ENCODE data around the gene ART3. TPM values are rescaled to one million over a fixed set of nuclear protein-coding genes. Genes with fewer than 3 reads are reported as not detected.

The ART3 gene
- total and polyA plus RNA-seq, 12 donors: 38.4 to 250 (median 69.6) TPM

DNA sequence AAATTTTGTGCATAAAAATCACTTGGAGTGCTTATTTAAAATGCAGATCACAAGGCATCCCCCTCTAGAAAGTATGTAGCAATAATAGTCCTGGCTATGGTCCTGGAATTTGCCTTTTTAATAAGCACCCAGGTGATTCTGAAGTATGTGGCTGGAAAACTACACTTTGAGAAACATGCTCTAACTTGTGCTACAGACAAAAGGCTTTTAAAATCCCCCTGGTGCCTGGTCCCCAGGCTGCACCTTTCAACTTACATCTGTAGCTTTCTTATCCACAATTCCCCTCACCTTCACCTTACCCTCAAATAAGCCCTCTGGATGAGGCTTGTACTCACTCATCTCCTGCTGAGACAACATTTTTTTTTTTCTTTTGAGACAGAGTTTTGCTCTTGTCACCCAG is 21.1 kb downstream of the ART3 start:
- Histone ChIP-seq H3K36me3 (no peaks in the 10 kb centered on the region), H3K4me1 (peaks cover 0 to 20% (median 4%) of the 10 kb centered on the region in 9 donors), H3K9me3 (no peaks in the 10 kb centered on the region), H3K27me3 (no peaks in the 10 kb centered on the region), H3K27ac (no peak overlapping the region), H3K4me3 (no peak overlapping the region)
- intact Hi-C loops (cut with DNase I): no loop called here
- TF ChIP-seq, protein P1, sequence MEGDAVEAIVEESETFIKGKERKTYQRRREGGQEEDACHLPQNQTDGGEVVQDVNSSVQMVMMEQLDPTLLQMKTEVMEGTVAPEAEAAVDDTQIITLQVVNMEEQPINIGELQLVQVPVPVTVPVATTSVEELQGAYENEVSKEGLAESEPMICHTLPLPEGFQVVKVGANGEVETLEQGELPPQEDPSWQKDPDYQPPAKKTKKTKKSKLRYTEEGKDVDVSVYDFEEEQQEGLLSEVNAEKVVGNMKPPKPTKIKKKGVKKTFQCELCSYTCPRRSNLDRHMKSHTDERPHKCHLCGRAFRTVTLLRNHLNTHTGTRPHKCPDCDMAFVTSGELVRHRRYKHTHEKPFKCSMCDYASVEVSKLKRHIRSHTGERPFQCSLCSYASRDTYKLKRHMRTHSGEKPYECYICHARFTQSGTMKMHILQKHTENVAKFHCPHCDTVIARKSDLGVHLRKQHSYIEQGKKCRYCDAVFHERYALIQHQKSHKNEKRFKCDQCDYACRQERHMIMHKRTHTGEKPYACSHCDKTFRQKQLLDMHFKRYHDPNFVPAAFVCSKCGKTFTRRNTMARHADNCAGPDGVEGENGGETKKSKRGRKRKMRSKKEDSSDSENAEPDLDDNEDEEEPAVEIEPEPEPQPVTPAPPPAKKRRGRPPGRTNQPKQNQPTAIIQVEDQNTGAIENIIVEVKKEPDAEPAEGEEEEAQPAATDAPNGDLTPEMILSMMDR (IDR thresholded peaks at IDR 0.05): no peak
- DNase-seq (no peak), ATAC-seq (no peak)

DNA sequence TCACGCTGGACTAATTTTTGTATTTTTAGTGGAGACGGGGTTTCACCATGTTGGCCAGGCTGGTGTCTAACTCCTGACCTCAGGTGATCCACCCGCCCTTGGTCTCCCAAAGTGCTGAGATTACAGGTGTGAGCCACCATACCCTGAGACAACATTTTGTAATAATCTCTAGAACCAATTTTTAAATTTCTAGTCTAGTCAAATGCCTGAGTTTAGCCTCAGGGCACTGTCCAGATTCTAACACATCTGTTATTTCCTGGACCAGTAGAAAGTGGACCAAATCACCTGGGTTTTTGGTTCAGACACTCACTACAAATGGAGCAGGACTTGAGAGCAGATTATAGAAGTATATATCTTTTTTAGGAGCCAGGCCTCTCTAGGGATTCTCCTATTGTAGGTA is 21.6 kb downstream of the ART3 start:
- H3K9me3 ChIP-seq: no peaks in the 10 kb centered on the region
- H3K4me3 ChIP-seq: no peak overlapping the region
- ATAC-seq (no peak), DNase-seq (no peak)
- no peak overlapping the region for H3K27ac ChIP-seq
- H3K36me3 ChIP-seq: no peaks in the 10 kb centered on the region
- H3K4me1 ChIP-seq: peaks cover 0 to 15% (median 0%) of the 10 kb centered on the region in 9 donors
- TF ChIP-seq, protein P1 (IDR thresholded peaks at IDR 0.05): no peak
- WGBS, 2 donors: 93 to 97% methylated on average over 3 of the region's 3 CpGs
- intact Hi-C loops (cut with DNase I): no loop called here
- no peaks in the 10 kb centered on the region for H3K27me3 ChIP-seq

DNA sequence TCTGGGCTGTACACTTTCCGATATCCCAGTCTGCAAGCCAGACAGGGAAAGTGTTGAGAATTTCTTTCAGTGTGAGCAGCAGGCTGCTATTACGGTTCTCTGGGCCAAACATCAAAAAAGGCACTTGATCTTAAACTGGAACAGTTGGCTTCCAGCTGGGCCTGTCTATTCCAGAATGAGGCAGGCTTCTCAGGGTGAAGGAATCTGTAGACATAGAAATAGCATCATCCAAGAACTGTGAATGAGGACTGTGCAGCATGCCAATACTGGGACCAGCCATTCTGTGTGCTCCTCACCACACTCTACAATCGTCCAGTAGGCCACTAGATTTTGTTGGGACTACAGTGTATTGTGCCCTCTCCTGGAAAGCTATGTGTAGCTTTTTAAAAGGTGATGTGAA is 31.1 kb downstream of the ART3 start:
- Histone ChIP-seq H3K36me3 (no peaks in the 10 kb centered on the region), H3K4me3 (no peak overlapping the region), H3K4me1 (peaks cover 0 to 13% (median 0%) of the 10 kb centered on the region in 9 donors), H3K9me3 (no peaks in the 10 kb centered on the region), H3K27ac (no peak overlapping the region), H3K27me3 (no peaks in the 10 kb centered on the region)
- WGBS, 2 donors: 32 to 52% methylated on average over 3 of the region's 3 CpGs
- intact Hi-C loops (cut with DNase I): no loop called here
- ATAC-seq: peak in 7 of 8 donors; percentile 33 to 87 (median 61)
- TF ChIP-seq, protein P1 (IDR thresholded peaks at IDR 0.05): peak in 2 of 9 donors; percentile 16 to 27
- peak in 1 of 2 donors; percentile 8 for DNase-seq

DNA sequence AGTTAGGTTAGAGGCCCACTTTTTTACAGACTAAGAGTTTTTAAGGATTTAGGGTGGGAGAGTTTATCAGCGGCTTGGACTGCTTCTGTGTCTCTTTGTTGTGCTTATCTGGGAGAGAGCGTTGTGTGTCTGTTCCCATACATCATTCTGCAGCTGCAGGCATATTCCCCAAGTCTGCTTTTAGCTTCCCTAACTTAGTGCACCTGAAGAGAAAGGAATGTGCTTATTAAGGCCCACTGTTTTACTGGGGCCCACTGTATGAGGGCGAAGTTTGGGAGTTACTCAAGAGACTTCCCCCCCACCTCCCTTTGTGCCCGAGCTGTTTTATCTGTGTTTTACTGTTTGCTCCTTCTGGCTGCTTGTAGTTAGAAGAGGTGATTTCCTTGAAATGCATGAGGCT is 31.9 kb downstream of the ART3 start:
- Histone ChIP-seq H3K27me3 (no peaks in the 10 kb centered on the region), H3K9me3 (no peaks in the 10 kb centered on the region), H3K4me3 (no peak overlapping the region), H3K4me1 (peaks cover 0 to 13% (median 0%) of the 10 kb centered on the region in 9 donors), H3K27ac (no peak overlapping the region), H3K36me3 (no peaks in the 10 kb centered on the region)
- intact Hi-C loops (cut with DNase I): no loop called here
- TF ChIP-seq, protein P1 (IDR thresholded peaks at IDR 0.05): no peak
- WGBS, 2 donors: 68 to 70% methylated on average over 4 of the region's 4 CpGs
- no peak for ATAC-seq
- no peak for DNase-seq

Measured in heart right ventricle (tissue), 16 donors.